Small intestine (tissue), 7 donors: ENCODE measurements around the gene GPATCH8. TPM values are rescaled to one million over a fixed set of nuclear protein-coding genes. Genes with fewer than 3 reads are reported as not detected.

Experiments used
- DNase-seq, 2 donors: peaks; one replicate each; pipeline versions ENCODE4 v3.0.0 to v3.0.0-alpha.2; 2013
- FAIRE-seq: peaks from 2 replicates; lab custom pipeline; 2012; peaks lifted over from hg19 to GRCh38; lab: Jason Lieb, UNC
- H3K27ac ChIP-seq, 3 donors: one replicate each; pipeline ENCODE4 v1.5.1; 2013; ENCODE audit warnings: low read length in 2 of 3, mild to moderate bottlenecking in 2 of 3, control low read depth in 1 of 3, inconsistent platforms in 1 of 3, low read depth in 1 of 3, moderate library complexity in 1 of 3
- H3K27me3 ChIP-seq, 3 donors: one replicate each; pipeline ENCODE4 v1.6.1; 2013; ENCODE audit warnings: low read length in 3 of 3, inconsistent platforms in 1 of 3; ENCODE audit not compliant: control insufficient read depth in 3 of 3, insufficient read depth in 3 of 3
- H3K36me3 ChIP-seq, 3 donors: one replicate each; pipeline ENCODE4 v1.6.1; 2013; ENCODE audit warnings: low read length in 3 of 3, inconsistent platforms in 1 of 3, low read depth in 1 of 3, mild to moderate bottlenecking in 1 of 3, moderate library complexity in 1 of 3; ENCODE audit not compliant: control insufficient read depth in 3 of 3, insufficient read depth in 2 of 3
- H3K4me1 ChIP-seq, 3 donors: one replicate each; pipeline ENCODE4 v1.6.1; 2013; ENCODE audit warnings: low read length in 2 of 3, inconsistent platforms in 1 of 3, low read depth in 1 of 3, mild to moderate bottlenecking in 1 of 3, moderate library complexity in 1 of 3; ENCODE audit not compliant: control insufficient read depth in 3 of 3, insufficient read depth in 2 of 3
- H3K4me3 ChIP-seq, 3 donors: one replicate each; pipeline ENCODE4 v1.5.1; 2013; ENCODE audit warnings: low read length in 3 of 3, control low read depth in 1 of 3, inconsistent platforms in 1 of 3, low read depth in 1 of 3, mild to moderate bottlenecking in 1 of 3, moderate library complexity in 1 of 3
- H3K9me3 ChIP-seq, 2 donors: one replicate each; pipeline ENCODE4 v1.6.1; 2013; ENCODE audit warnings: low read depth in 1 of 2, low read length in 1 of 2; ENCODE audit not compliant: control insufficient read depth in 2 of 2, insufficient read depth in 1 of 2
- WGBS, 3 donors: extraction: QIAGEN DNeasy Blood & Tissue Kit; methylation state at CpG; one replicate each; pipeline ENCODE4 v1.1.7; 2013; 5-methylcytosine and 5-hydroxymethylcytosine counted together
- polyA plus RNA-seq, 4 donors: library from polyadenylated mRNA; stranded (reverse) in 3 of 4; unstranded in 1 of 4; fragments of 200-250 nt in 3 of 4; fragments of 120-200 nt in 1 of 4; gene quantifications; one replicate each; pipeline versions ENCODE4 v1.2.1 to v1.2.3, GENCODE V29; 2013
- donor health status: healthy with polysubstance abuse.
- donor health status: control.
- donor health status: control.
- donor health status: Bipolar disorder and iron deficiency.
- donor health status: healthy.

GPATCH8 gene
- polyA plus RNA-seq, 4 donors = 7.3 to 29.6 (median 10.7) TPM

- Histone ChIP-seq H3K36me3 (no peaks in the 10 kb centered on the region), H3K4me3 (no peak overlapping the region), H3K27me3 (no peaks in the 10 kb centered on the region), H3K4me1 (peaks cover 0 to 13% (median 0%) of the 10 kb centered on the region in 3 donors), H3K27ac (peak overlapping the region in 1 of 3 donors; percentile 46), H3K9me3 (no peaks in the 10 kb centered on the region)
- FAIRE-seq (no peak), DNase-seq (peak; percentile 75 to 91)
- 28 to 40% (median 39%) methylated on average over 21 of the region's 21 CpGs for WGBS, 3 donors
These were observed 30.5 kb upstream of the GPATCH8 start for GRCh38 chr17:44533533-44534246.

GRCh38 chr17:44530896-44531418 is 27.8 kb upstream of the GPATCH8 start:
- no peak for FAIRE-seq

DNA sequence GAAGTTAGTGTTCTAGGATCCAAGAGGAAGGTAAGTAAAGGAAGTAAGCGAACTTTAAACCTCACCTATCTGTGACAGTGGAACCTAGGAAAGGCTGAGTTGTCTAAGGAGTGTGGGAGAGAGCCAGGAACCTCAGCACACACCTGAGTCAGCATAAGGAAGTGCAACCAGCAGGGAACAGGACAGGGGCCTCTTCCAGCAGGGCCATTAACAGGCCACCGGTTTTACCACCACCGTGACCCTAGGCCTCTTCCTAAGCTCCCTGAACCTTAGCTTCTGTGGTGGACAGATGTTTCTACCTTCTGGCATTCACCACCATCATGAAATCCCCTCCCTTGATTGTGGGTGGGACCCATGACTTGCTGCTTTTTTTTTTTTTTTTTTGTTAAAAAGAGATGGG is 26.7 kb upstream of the GPATCH8 start:
- FAIRE-seq (no peak), DNase-seq (peak in 1 of 2 donors; percentile 57)
- Histone ChIP-seq H3K27me3 (peaks cover 0 to 2% (median 0%) of the 10 kb centered on the region in 3 donors), H3K4me1 (peaks cover 0 to 8% (median 0%) of the 10 kb centered on the region in 3 donors), H3K36me3 (no peaks in the 10 kb centered on the region), H3K9me3 (peaks cover 0 to 3% of the 10 kb centered on the region in 2 donors), H3K27ac (no peak overlapping the region), H3K4me3 (no peak overlapping the region)
- WGBS, 3 donors = 47 to 65% (median 48%) methylated on average over 3 of the region's 3 CpGs

More at GRCh38 chr17:44530896-44531418, 27.8 kb upstream of the GPATCH8 start:
- no peak overlapping the region for H3K4me3 ChIP-seq
- peaks cover 0 to 3% of the 10 kb centered on the region in 2 donors for H3K9me3 ChIP-seq
- DNase-seq = no peak
- H3K36me3 ChIP-seq = no peaks in the 10 kb centered on the region
- peaks cover 0 to 8% (median 0%) of the 10 kb centered on the region in 3 donors for H3K4me1 ChIP-seq
- 64 to 69% (median 65%) methylated on average over 7 of the region's 7 CpGs for WGBS, 3 donors
- H3K27me3 ChIP-seq = peaks cover 0 to 2% (median 0%) of the 10 kb centered on the region in 3 donors
- H3K27ac ChIP-seq = no peak overlapping the region

GRCh38 chr17:44527954-44528353 is 24.7 kb upstream of the GPATCH8 start:
- no peak for FAIRE-seq
- peaks cover 0 to 2% (median under 1%) of the 10 kb centered on the region in 3 donors for H3K27me3 ChIP-seq
- peaks cover 0 to 3% (median 0%) of the 10 kb centered on the region in 3 donors for H3K4me1 ChIP-seq
- H3K27ac ChIP-seq = no peak overlapping the region
- no peaks in the 10 kb centered on the region for H3K36me3 ChIP-seq
- peaks cover 0 to 3% of the 10 kb centered on the region in 2 donors for H3K9me3 ChIP-seq
- H3K4me3 ChIP-seq = no peak overlapping the region
- no peak for DNase-seq
- WGBS, 3 donors = 94 to 97% (median 95%) methylated on average over 23 to 28 of the region's 28 CpGs

- Histone ChIP-seq H3K36me3 (no peaks in the 10 kb centered on the region), H3K4me3 (no peak overlapping the region), H3K9me3 (peaks cover 0 to 3% of the 10 kb centered on the region in 2 donors), H3K27me3 (peaks cover 0 to 3% (median 2%) of the 10 kb centered on the region in 3 donors), H3K27ac (no peak overlapping the region), H3K4me1 (peaks cover 0 to 3% (median 0%) of the 10 kb centered on the region in 3 donors)
- FAIRE-seq (no peak), DNase-seq (no peak)
- WGBS, 3 donors = 87 to 94% (median 94%) methylated on average over 1 of the region's 1 CpG
These were observed 23.9 kb upstream of the GPATCH8 start for GRCh38 chr17:44527102-44527501.

- H3K27ac ChIP-seq = no peak overlapping the region
- DNase-seq = no peak
- FAIRE-seq = no peak
- H3K4me3 ChIP-seq = no peak overlapping the region
- no peaks in the 10 kb centered on the region for H3K4me1 ChIP-seq
- H3K9me3 ChIP-seq = peaks cover 0 to 3% of the 10 kb centered on the region in 2 donors
- peaks cover 0 to 3% (median 2%) of the 10 kb centered on the region in 3 donors for H3K27me3 ChIP-seq
- no peaks in the 10 kb centered on the region for H3K36me3 ChIP-seq
- 63 to 71% (median 71%) methylated on average over 3 of the region's 3 CpGs for WGBS, 3 donors
These were observed 20.4 kb upstream of the GPATCH8 start for GRCh38 chr17:44523672-44523972.

DNA sequence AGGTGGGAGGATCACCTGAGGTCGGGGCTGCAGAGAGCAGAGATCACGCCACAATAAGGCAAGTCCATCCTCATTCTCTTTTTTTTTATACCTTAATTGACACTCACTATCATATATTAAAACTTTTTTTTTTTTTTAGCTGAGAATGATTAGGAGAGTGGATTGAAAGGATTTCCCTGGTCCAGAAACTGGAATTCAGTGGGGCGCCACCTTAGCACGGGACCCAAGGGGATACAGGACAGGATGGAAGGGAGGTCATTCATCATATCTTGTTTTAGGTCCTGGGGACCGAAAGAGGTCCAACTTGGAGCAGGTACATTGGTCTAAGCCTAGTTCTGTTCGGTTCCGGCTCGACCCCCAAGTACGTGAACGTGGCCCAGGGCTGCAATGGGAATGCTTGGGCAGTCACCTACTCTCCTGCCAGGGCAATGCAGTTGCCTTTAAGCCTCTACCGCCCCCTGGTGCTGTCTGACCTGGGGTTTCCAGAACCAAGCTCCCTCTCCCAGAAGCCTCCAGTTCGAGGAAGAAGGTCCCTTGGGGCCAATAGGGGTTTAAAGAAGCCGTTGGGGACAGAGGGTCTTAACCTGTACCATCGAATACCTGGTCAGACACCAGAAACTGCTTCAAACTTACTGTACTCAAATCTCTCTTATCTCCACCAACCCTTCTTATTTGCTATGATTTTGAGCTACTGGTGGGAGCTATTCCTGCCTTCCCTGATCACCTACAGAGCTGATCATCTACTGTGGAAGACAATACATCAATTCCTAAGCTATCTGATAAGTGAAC is 19.9 kb upstream of the GPATCH8 start:
- peaks cover 0 to 3% of the 10 kb centered on the region in 2 donors for H3K9me3 ChIP-seq
- no peaks in the 10 kb centered on the region for H3K4me1 ChIP-seq
- H3K27me3 ChIP-seq = peaks cover 0 to 3% (median 2%) of the 10 kb centered on the region in 3 donors
- no peak overlapping the region for H3K4me3 ChIP-seq
- DNase-seq = peak; percentile 74 to 75
- FAIRE-seq = no peak
- no peaks in the 10 kb centered on the region for H3K36me3 ChIP-seq
- 50 to 56% (median 51%) methylated on average over 14 of the region's 14 CpGs for WGBS, 3 donors
- H3K27ac ChIP-seq = no peak overlapping the region

- Histone ChIP-seq H3K27ac (no peak overlapping the region), H3K27me3 (peaks cover 0 to 6% (median 0%) of the 10 kb centered on the region in 3 donors), H3K36me3 (no peaks in the 10 kb centered on the region), H3K9me3 (no peaks in the 10 kb centered on the region), H3K4me3 (no peak overlapping the region), H3K4me1 (no peaks in the 10 kb centered on the region)
- WGBS, 3 donors = 43 to 54% (median 48%) methylated on average over 3 of the region's 3 CpGs
- FAIRE-seq (no peak), DNase-seq (no peak)
These were observed 14.8 kb upstream of the GPATCH8 start for GRCh38 chr17:44518032-44518431.
